ENCODE measurements around the gene SCD.

SCD gene

GRCh38 chr10:100349087-100349486 is 2.1 kb downstream of the SCD start:
- no peak for DNase-seq (ENCODE audit: low read depth, low spot score)
- no CpG with 5 or more reads among the region's 5 CpGs for WGBS (ENCODE audit: insufficient coverage, insufficient read length)
- Histone ChIP-seq H3K36me3 (ENCODE audit: control insufficient read depth, insufficient read depth, low read length) (peaks cover 45% of the 10 kb centered on the region), H3K4me1 (ENCODE audit: control insufficient read depth, insufficient read depth, low read length) (peaks cover 10% of the 10 kb centered on the region), H3K4me3 (ENCODE audit: low read length) (peak overlapping the region; percentile 6; the same call in 1 of the 2 replicates), H3K27ac (ENCODE audit: low read length) (no peak overlapping the region), H3K9me3 (ENCODE audit: control insufficient read depth, insufficient read depth, low read length) (no peaks in the 10 kb centered on the region), H3K27me3 (ENCODE audit: control insufficient read depth, insufficient read depth, low read length) (no peaks in the 10 kb centered on the region)

- DNase-seq (ENCODE audit: low read depth, low spot score) = no peak
- Histone ChIP-seq H3K9me3 (ENCODE audit: control insufficient read depth, insufficient read depth, low read length) (no peaks in the 10 kb centered on the region), H3K27me3 (ENCODE audit: control insufficient read depth, insufficient read depth, low read length) (no peaks in the 10 kb centered on the region), H3K4me1 (ENCODE audit: control insufficient read depth, insufficient read depth, low read length) (peaks cover 10% of the 10 kb centered on the region), H3K36me3 (ENCODE audit: control insufficient read depth, insufficient read depth, low read length) (peaks cover 50% of the 10 kb centered on the region), H3K27ac (ENCODE audit: low read length) (no peak overlapping the region), H3K4me3 (ENCODE audit: low read length) (no peak overlapping the region; the same call in 1 of the 2 replicates)
- WGBS (ENCODE audit: insufficient coverage, insufficient read length) = no CpG with 5 or more reads among the region's 3 CpGs
Measured at GRCh38 chr10:100349672-100350071, 2.6 kb downstream of the SCD start.

- no peaks in the 10 kb centered on the region for H3K27me3 ChIP-seq (ENCODE audit: control insufficient read depth, insufficient read depth, low read length)
- DNase-seq (ENCODE audit: low read depth, low spot score) = no peak
- peaks cover 59% of the 10 kb centered on the region for H3K36me3 ChIP-seq (ENCODE audit: control insufficient read depth, insufficient read depth, low read length)
- H3K4me3 ChIP-seq (ENCODE audit: low read length) = no peak overlapping the region
- peaks cover 6% of the 10 kb centered on the region for H3K4me1 ChIP-seq (ENCODE audit: control insufficient read depth, insufficient read depth, low read length)
- no peak overlapping the region for H3K27ac ChIP-seq (ENCODE audit: low read length)
- no CpG with 5 or more reads among the region's 5 CpGs for WGBS (ENCODE audit: insufficient coverage, insufficient read length)
- H3K9me3 ChIP-seq (ENCODE audit: control insufficient read depth, insufficient read depth, low read length) = no peaks in the 10 kb centered on the region
Measured at GRCh38 chr10:100350914-100351485, 4.0 kb downstream of the SCD start.

- no peak for DNase-seq (ENCODE audit: low read depth, low spot score)
- no peak overlapping the region for H3K27ac ChIP-seq (ENCODE audit: low read length)
- peaks cover 4% of the 10 kb centered on the region for H3K4me1 ChIP-seq (ENCODE audit: control insufficient read depth, insufficient read depth, low read length)
- H3K4me3 ChIP-seq (ENCODE audit: low read length) = no peak overlapping the region
- no peaks in the 10 kb centered on the region for H3K27me3 ChIP-seq (ENCODE audit: control insufficient read depth, insufficient read depth, low read length)
- WGBS (ENCODE audit: insufficient coverage, insufficient read length) = no CpG with 5 or more reads among the region's 6 CpGs
- H3K9me3 ChIP-seq (ENCODE audit: control insufficient read depth, insufficient read depth, low read length) = no peaks in the 10 kb centered on the region
- H3K36me3 ChIP-seq (ENCODE audit: control insufficient read depth, insufficient read depth, low read length) = peaks cover 64% of the 10 kb centered on the region
Measured at GRCh38 chr10:100353770-100354485, 6.9 kb downstream of the SCD start.

- no peaks in the 10 kb centered on the region for H3K9me3 ChIP-seq (ENCODE audit: control insufficient read depth, insufficient read depth, low read length)
- DNase-seq (ENCODE audit: low read depth, low spot score) = no peak
- H3K27ac ChIP-seq (ENCODE audit: low read length) = no peak overlapping the region
- no peaks in the 10 kb centered on the region for H3K27me3 ChIP-seq (ENCODE audit: control insufficient read depth, insufficient read depth, low read length)
- WGBS (ENCODE audit: insufficient coverage, insufficient read length) = no CpG with 5 or more reads among the region's 4 CpGs
- H3K4me3 ChIP-seq (ENCODE audit: low read length) = no peak overlapping the region
- H3K4me1 ChIP-seq (ENCODE audit: control insufficient read depth, insufficient read depth, low read length) = no peaks in the 10 kb centered on the region; the same call in 1 of the 2 replicates
- H3K36me3 ChIP-seq (ENCODE audit: control insufficient read depth, insufficient read depth, low read length) = peaks cover 63% of the 10 kb centered on the region
Measured at GRCh38 chr10:100355086-100355485, 8.1 kb downstream of the SCD start.

GRCh38 chr10:100356067-100357017 is 9.3 kb downstream of the SCD start:
- no CpG with 5 or more reads among the region's 14 CpGs for WGBS (ENCODE audit: insufficient coverage, insufficient read length)
- Histone ChIP-seq H3K36me3 (ENCODE audit: control insufficient read depth, insufficient read depth, low read length) (peaks cover 64% of the 10 kb centered on the region), H3K27ac (ENCODE audit: low read length) (no peak overlapping the region), H3K27me3 (ENCODE audit: control insufficient read depth, insufficient read depth, low read length) (no peaks in the 10 kb centered on the region), H3K9me3 (ENCODE audit: control insufficient read depth, insufficient read depth, low read length) (no peaks in the 10 kb centered on the region), H3K4me3 (ENCODE audit: low read length) (no peak overlapping the region), H3K4me1 (ENCODE audit: control insufficient read depth, insufficient read depth, low read length) (no peaks in the 10 kb centered on the region; the same call in 1 of the 2 replicates)
- no peak for DNase-seq (ENCODE audit: low read depth, low spot score)

GRCh38 chr10:100357059-100357858 is 10.2 kb downstream of the SCD start:
- no peak for DNase-seq (ENCODE audit: low read depth, low spot score)
- Histone ChIP-seq H3K4me1 (ENCODE audit: control insufficient read depth, insufficient read depth, low read length) (no peaks in the 10 kb centered on the region; the same call in 1 of the 2 replicates), H3K27ac (ENCODE audit: low read length) (no peak overlapping the region), H3K27me3 (ENCODE audit: control insufficient read depth, insufficient read depth, low read length) (no peaks in the 10 kb centered on the region), H3K9me3 (ENCODE audit: control insufficient read depth, insufficient read depth, low read length) (no peaks in the 10 kb centered on the region), H3K36me3 (ENCODE audit: control insufficient read depth, insufficient read depth, low read length) (peaks cover 56% of the 10 kb centered on the region), H3K4me3 (ENCODE audit: low read length) (no peak overlapping the region)
- WGBS (ENCODE audit: insufficient coverage, insufficient read length) = no CpG with 5 or more reads among the region's 4 CpGs

- Histone ChIP-seq H3K27ac (ENCODE audit: low read length) (no peak overlapping the region), H3K4me1 (ENCODE audit: control insufficient read depth, insufficient read depth, low read length) (no peaks in the 10 kb centered on the region; the same call in 1 of the 2 replicates), H3K36me3 (ENCODE audit: control insufficient read depth, insufficient read depth, low read length) (peaks cover 58% of the 10 kb centered on the region), H3K9me3 (ENCODE audit: control insufficient read depth, insufficient read depth, low read length) (no peaks in the 10 kb centered on the region), H3K4me3 (ENCODE audit: low read length) (no peak overlapping the region), H3K27me3 (ENCODE audit: control insufficient read depth, insufficient read depth, low read length) (no peaks in the 10 kb centered on the region)
- no peak for DNase-seq (ENCODE audit: low read depth, low spot score)
- WGBS (ENCODE audit: insufficient coverage, insufficient read length) = no CpG with 5 or more reads among the region's 2 CpGs
Measured at GRCh38 chr10:100359030-100359432, 12.0 kb downstream of the SCD start.

- Histone ChIP-seq H3K27me3 (ENCODE audit: control insufficient read depth, insufficient read depth, low read length) (no peaks in the 10 kb centered on the region), H3K4me1 (ENCODE audit: control insufficient read depth, insufficient read depth, low read length) (no peaks in the 10 kb centered on the region; the same call in 1 of the 2 replicates), H3K9me3 (ENCODE audit: control insufficient read depth, insufficient read depth, low read length) (no peaks in the 10 kb centered on the region), H3K27ac (ENCODE audit: low read length) (no peak overlapping the region), H3K4me3 (ENCODE audit: low read length) (no peak overlapping the region), H3K36me3 (ENCODE audit: control insufficient read depth, insufficient read depth, low read length) (peaks cover 52% of the 10 kb centered on the region)
- DNase-seq (ENCODE audit: low read depth, low spot score) = no peak
- WGBS (ENCODE audit: insufficient coverage, insufficient read length) = no CpG with 5 or more reads among the region's 3 CpGs
Measured at GRCh38 chr10:100359529-100360150, 12.6 kb downstream of the SCD start.

All from iPS DF 6.9 (cell line).